GM23338 (cell line): ENCODE data around the gene ZCWPW2. TPM values are rescaled to one million over a fixed set of nuclear protein-coding genes. Genes with fewer than 3 reads are reported as not detected.

Experiments used
- ATAC-seq: fragments of 200-7000 bp; cut with Tn5 transposase; 3 replicates; pipeline ENCODE4 v1.9.1; 2020
- DNase-seq: peaks from one replicate; pipeline ENCODE4 v3.0.0-alpha.2; 2015; ENCODE audit warnings: low spot score
- H2AFZ ChIP-seq: fragments of 200-600 bp; sonication (generic); 2 replicates; pipeline ENCODE4 v1.8.0; 2016; ENCODE audit warnings: antibody characterized with exemption, mild to moderate bottlenecking, moderate library complexity
- H3F3A ChIP-seq: fragments of 200-600 bp; sonication (generic); replicated peaks from 2 replicates; pipeline ENCODE4 v1.8.0; 2017; ENCODE audit warnings: antibody characterized with exemption, mixed run types, low read depth
- H3K27ac ChIP-seq: fragments of 200-600 bp; sonication (generic); 2 replicates; pipeline ENCODE4 v1.6.1; 2016; ENCODE audit warnings: low read depth
- H3K27me3 ChIP-seq: fragments of 200-600 bp; sonication (generic); 2 replicates; pipeline ENCODE4 v1.8.0; 2016; ENCODE audit warnings: mild to moderate bottlenecking, mixed run types, moderate library complexity; ENCODE audit not compliant: insufficient read depth
- H3K36me3 ChIP-seq: fragments of 200-600 bp; sonication (generic); 2 replicates; pipeline ENCODE4 v1.8.0; 2016; ENCODE audit warnings: mild to moderate bottlenecking; ENCODE audit not compliant: insufficient read depth
- H3K4me1 ChIP-seq: fragments of 200-600 bp; sonication (generic); 2 replicates; pipeline ENCODE4 v1.8.0; 2016; ENCODE audit warnings: mild to moderate bottlenecking, moderate library complexity; ENCODE audit not compliant: insufficient read depth
- H3K4me2 ChIP-seq: fragments of 200-600 bp; sonication (generic); 2 replicates; pipeline ENCODE4 v1.7.1; 2017; ENCODE audit warnings: mixed run types
- H3K4me3 ChIP-seq: fragments of 200-600 bp; sonication (generic); 2 replicates; pipeline ENCODE4 v1.6.1; 2016; ENCODE audit warnings: mixed run types
- H3K79me2 ChIP-seq: fragments of 200-600 bp; sonication (generic); replicated peaks from 2 replicates; pipeline ENCODE4 v1.8.0; 2017; ENCODE audit warnings: mild to moderate bottlenecking; ENCODE audit not compliant: insufficient read depth
- H3K9me2 ChIP-seq: fragments of 200-600 bp; sonication (generic); 2 replicates; pipeline ENCODE4 v1.8.0; 2017; ENCODE audit not compliant: insufficient read depth
- H4K20me1 ChIP-seq: fragments of 200-600 bp; sonication (generic); replicated peaks from 2 replicates; pipeline ENCODE4 v1.8.0; 2017; ENCODE audit warnings: mild to moderate bottlenecking; ENCODE audit not compliant: insufficient read depth
- H3K27ac Mint-ChIP-seq: 2 replicates; pipeline ENCODE4 v1.8.0; 2020; ENCODE audit warnings: inconsistent platforms, mild to moderate bottlenecking, moderate library complexity, mixed read lengths
- H3K27me3 Mint-ChIP-seq: 3 replicates; pipeline ENCODE4 v1.8.0; 2022; ENCODE audit warnings: low read depth, mild to moderate bottlenecking, moderate library complexity, mixed read lengths, inconsistent platforms; ENCODE audit not compliant: insufficient read depth, poor library complexity
- H3K36me3 Mint-ChIP-seq: 3 replicates; pipeline ENCODE4 v1.8.0; 2021; ENCODE audit warnings: low read depth, mild to moderate bottlenecking, inconsistent platforms, moderate library complexity, mixed read lengths
- H3K4me1 Mint-ChIP-seq: 3 replicates; pipeline ENCODE4 v1.8.0; 2020; ENCODE audit warnings: mild to moderate bottlenecking, inconsistent platforms, mixed read lengths
- H3K4me3 Mint-ChIP-seq: 3 replicates; pipeline ENCODE4 v1.8.0; 2021; ENCODE audit warnings: moderate library complexity, mild to moderate bottlenecking, inconsistent platforms, mixed read lengths
- H3K9me3 Mint-ChIP-seq: 3 replicates; pipeline ENCODE4 v1.8.0; 2020; ENCODE audit warnings: moderate library complexity, mild to moderate bottlenecking, inconsistent platforms, mixed read lengths
- CTCF ChIP-seq, 2 experiments: fragments of 200-600 bp in 1 of 2; sonication (generic) in 1 of 2; conservative IDR thresholded peaks; 2 replicates each; pipeline versions ENCODE4 v1.5.1 to v1.6.1; 2016 to 2017; ENCODE audit warnings: antibody characterized with exemption in 2 of 2, low read depth in 2 of 2, mild to moderate bottlenecking in 2 of 2, moderate library complexity in 1 of 2
- EZH2 ChIP-seq: fragments of 200-600 bp; sonication (generic); IDR thresholded peaks from one replicate; pipeline ENCODE4 v1.8.0; 2017; ENCODE audit warnings: antibody characterized with exemption, mild to moderate bottlenecking, low read depth; ENCODE audit not compliant: unreplicated experiment
- EZH2phosphoT487 ChIP-seq: fragments of 200-600 bp; sonication (generic); IDR thresholded peaks from one replicate; pipeline ENCODE4 v1.8.1; 2018; ENCODE audit warnings: antibody characterized with exemption; ENCODE audit not compliant: unreplicated experiment
- JUNB ChIP-seq: IDR thresholded peaks from one replicate; pipeline ENCODE4 v1.6.1; 2016; ENCODE audit warnings: antibody characterized with exemption; ENCODE audit not compliant: unreplicated experiment
- NANOG ChIP-seq: IDR thresholded peaks from 2 replicates; pipeline ENCODE4 v1.6.1; 2016; ENCODE audit warnings: antibody characterized with exemption, borderline replicate concordance
- POLR2AphosphoS5 ChIP-seq: IDR thresholded peaks from 2 replicates; pipeline ENCODE4 v1.6.1; 2016; ENCODE audit warnings: antibody characterized with exemption, low read depth
- STAT1 ChIP-seq: IDR thresholded peaks from one replicate; pipeline ENCODE4 v1.6.1; 2016; ENCODE audit warnings: antibody characterized with exemption; ENCODE audit not compliant: unreplicated experiment
- ZNF114 ChIP-seq: fragments of 250-450 bp; sonication (Bioruptor Pico); IDR thresholded peaks from 2 replicates; pipeline ENCODE4 v1.5.0; 2020; ENCODE audit warnings: mild to moderate bottlenecking, moderate library complexity
- ZNF331 ChIP-seq: fragments of 250-450 bp; sonication (Bioruptor Pico); IDR thresholded peaks from 2 replicates; pipeline ENCODE4 v1.5.0; 2020; ENCODE audit warnings: low read depth, mild to moderate bottlenecking, moderate library complexity
- polyA plus RNA-seq: library from polyadenylated mRNA; unstranded; fragments of >200 nt; fragmentation: Nextera tagmentation; extraction: Ambion mirVana; gene quantifications from 2 replicates; pipeline ENCODE4 v1.2.1, GENCODE V29; 2016
- total RNA-seq: library from RNA; depleted of rRNA; stranded (reverse); fragments of >200 nt; shearing (Covaris generic); gene quantifications from 2 replicates; pipeline ENCODE4 v1.2.3, GENCODE V29; 2014
- TF ChIP-seq, protein P1 (sequence below): IDR thresholded peaks from one replicate; pipeline ENCODE4 v1.6.1; 2018; ENCODE audit warnings: antibody characterized with exemption; ENCODE audit not compliant: unreplicated experiment
- TF ChIP-seq, protein P2 (sequence below): IDR thresholded peaks from 2 replicates; pipeline ENCODE4 v1.6.1; 2016; ENCODE audit warnings: antibody characterized with exemption

ZCWPW2 gene
- total and polyA plus RNA-seq, 2 experiments from 2014 or later = 0.55 TPM; not detected in 1

- TF ChIP-seq, protein P1, sequence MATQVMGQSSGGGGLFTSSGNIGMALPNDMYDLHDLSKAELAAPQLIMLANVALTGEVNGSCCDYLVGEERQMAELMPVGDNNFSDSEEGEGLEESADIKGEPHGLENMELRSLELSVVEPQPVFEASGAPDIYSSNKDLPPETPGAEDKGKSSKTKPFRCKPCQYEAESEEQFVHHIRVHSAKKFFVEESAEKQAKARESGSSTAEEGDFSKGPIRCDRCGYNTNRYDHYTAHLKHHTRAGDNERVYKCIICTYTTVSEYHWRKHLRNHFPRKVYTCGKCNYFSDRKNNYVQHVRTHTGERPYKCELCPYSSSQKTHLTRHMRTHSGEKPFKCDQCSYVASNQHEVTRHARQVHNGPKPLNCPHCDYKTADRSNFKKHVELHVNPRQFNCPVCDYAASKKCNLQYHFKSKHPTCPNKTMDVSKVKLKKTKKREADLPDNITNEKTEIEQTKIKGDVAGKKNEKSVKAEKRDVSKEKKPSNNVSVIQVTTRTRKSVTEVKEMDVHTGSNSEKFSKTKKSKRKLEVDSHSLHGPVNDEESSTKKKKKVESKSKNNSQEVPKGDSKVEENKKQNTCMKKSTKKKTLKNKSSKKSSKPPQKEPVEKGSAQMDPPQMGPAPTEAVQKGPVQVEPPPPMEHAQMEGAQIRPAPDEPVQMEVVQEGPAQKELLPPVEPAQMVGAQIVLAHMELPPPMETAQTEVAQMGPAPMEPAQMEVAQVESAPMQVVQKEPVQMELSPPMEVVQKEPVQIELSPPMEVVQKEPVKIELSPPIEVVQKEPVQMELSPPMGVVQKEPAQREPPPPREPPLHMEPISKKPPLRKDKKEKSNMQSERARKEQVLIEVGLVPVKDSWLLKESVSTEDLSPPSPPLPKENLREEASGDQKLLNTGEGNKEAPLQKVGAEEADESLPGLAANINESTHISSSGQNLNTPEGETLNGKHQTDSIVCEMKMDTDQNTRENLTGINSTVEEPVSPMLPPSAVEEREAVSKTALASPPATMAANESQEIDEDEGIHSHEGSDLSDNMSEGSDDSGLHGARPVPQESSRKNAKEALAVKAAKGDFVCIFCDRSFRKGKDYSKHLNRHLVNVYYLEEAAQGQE = no peak
- TF ChIP-seq EZH2phosphoT487 = no peak
Observed at GRCh38 chr3:28345690-28346089, 2.8 kb upstream of the ZCWPW2 start (continued).

DNA sequence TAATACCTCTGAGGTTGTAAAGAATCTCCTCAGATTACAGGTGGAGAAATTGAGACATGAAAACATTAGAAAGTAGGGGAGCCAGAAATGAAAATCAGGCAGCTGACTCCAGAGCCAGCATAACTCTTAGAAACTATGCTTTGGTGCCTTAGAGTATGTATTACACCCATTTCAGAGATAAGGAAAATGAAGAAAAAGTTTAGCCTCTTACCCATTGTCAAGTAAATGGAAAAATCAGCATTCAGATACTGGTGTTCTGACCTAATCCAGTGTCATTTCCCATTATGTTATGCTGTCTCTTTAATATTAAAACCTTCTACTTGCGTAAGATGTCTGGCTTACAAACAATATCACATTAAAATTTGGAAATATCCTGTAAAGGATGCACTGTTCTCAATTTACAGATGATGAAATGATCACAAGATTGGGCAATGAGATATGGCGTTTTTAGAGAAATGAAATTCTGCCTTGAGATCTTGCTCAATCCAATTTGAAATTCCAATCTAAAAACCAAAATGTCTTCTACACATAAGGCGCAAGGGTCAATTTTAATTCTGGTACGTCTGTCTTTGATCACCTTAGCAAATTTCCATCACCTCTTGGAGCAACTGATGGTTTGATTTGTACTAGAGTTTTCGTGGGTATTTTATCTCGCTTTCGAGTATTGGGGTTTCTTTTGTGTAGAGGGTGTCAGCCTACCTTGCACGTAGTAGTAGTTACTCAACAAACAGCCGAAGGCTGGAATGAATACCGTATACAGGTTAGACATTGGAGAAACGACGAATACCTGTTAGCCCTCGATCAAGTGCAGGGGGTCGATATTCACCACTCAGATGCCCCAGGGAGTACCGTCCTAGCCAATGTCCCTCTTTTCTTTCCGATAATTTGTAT is 902 bp upstream of the ZCWPW2 start:
- DNase-seq (peak; percentile 8), ATAC-seq (no peak; the same call in 1 of the 3 replicates)
- Histone ChIP-seq H3K27ac (peak overlapping the region; percentile 98), H3K79me2 (peaks cover 49% of the 10 kb centered on the region), H3F3A (no peaks in the 10 kb centered on the region; the same call in 1 of the 2 replicates), H3K4me2 (peak overlapping the region; percentile 96), H4K20me1 (no peaks in the 10 kb centered on the region; the same call in 1 of the 2 replicates), H3K27me3 (no peaks in the 10 kb centered on the region), H3K36me3 (no peaks in the 10 kb centered on the region), H3K4me1 (no peaks in the 10 kb centered on the region), H2AFZ (peak overlapping the region; percentile 90; the same call in 1 of the 2 replicates), H3K9me2 (no peaks in the 10 kb centered on the region), H3K4me3 (peak overlapping the region; percentile 93)
- Mint-ChIP-seq H3K4me3 (peak overlapping the region; percentile 92), H3K36me3 (peaks cover 11% of the 10 kb centered on the region; the same call in 2 of the 3 replicates), H3K27ac (peak overlapping the region; percentile 93), H3K27me3 (peaks cover 8% of the 10 kb centered on the region), H3K4me1 (peaks cover 17% of the 10 kb centered on the region), H3K9me3 (no peaks in the 10 kb centered on the region; the same call in 1 of the 3 replicates)
- TF ChIP-seq ZNF331 (CRISPR knock-in tag) (no peak), EZH2 (no peak), NANOG (no peak), CTCF (conservative IDR thresholded peaks at IDR 0.05; ENCODE audit: low read depth in 2 of 2) (no peak), POLR2AphosphoS5 (no peak), STAT1 (no peak), EZH2phosphoT487 (no peak), JUNB (no peak), ZNF114 (no peak)
- TF ChIP-seq, protein P2, sequence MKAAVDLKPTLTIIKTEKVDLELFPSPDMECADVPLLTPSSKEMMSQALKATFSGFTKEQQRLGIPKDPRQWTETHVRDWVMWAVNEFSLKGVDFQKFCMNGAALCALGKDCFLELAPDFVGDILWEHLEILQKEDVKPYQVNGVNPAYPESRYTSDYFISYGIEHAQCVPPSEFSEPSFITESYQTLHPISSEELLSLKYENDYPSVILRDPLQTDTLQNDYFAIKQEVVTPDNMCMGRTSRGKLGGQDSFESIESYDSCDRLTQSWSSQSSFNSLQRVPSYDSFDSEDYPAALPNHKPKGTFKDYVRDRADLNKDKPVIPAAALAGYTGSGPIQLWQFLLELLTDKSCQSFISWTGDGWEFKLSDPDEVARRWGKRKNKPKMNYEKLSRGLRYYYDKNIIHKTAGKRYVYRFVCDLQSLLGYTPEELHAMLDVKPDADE = no peak
